HTERT RPE-1 (cell line): Measurements from ENCODE around the gene MRGPRF.
"Not testable (repeated sequence)": the region's sequence is repeated elsewhere in the genome, so short reads cannot be mapped to it uniquely, and the experiment has no call there.

ENCODE experiments used
- in situ Hi-C: fragments of 300-500 bp; cut with MboI; formaldehyde crosslinking; loops from 4 replicates; pipeline ENCODE4 v1.14.3; 2020; ENCODE audit warnings: low sequenced_read_pairs

The MRGPRF gene

GRCh38 chr11:68990995-68991780 lies 21.9 kb downstream of the MRGPRF start:
- in situ Hi-C loops: no loop called here

DNA sequence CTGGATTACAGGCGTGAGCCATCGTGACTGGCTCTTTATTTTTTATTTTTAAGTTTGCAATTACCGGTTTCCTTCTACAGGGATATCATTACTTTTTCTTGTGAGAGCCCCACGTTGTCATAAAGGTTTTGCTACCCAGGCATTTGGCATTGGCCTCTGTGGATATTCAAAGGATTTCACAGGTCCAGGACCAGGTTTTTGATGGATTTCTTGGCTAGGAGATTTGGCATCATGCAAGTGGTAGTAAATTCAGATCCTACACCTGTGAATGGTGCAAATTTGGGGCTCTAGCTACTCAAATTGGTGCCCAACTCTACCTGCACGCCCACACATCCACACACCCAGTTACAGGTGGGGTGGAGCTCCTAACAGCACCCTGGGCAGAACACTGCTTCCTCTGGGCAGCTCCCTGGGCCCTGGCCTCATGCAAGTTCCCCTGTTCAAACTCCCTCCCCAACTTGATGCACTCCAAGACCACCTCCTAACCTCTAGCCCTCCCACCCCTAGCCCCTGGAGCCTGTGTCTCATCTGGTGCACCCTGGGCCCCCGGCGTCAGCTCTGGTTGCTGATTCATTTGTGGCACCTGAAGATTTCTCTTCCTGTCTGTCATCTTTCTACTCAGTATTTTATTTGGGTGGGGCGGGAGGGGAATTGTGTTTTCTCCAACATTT lies 23.0 kb downstream of the MRGPRF start:
- in situ Hi-C loops: no loop called here

- in situ Hi-C loops: no loop called here
Observed at GRCh38 chr11:68988491-68988890, 24.6 kb downstream of the MRGPRF start.

DNA sequence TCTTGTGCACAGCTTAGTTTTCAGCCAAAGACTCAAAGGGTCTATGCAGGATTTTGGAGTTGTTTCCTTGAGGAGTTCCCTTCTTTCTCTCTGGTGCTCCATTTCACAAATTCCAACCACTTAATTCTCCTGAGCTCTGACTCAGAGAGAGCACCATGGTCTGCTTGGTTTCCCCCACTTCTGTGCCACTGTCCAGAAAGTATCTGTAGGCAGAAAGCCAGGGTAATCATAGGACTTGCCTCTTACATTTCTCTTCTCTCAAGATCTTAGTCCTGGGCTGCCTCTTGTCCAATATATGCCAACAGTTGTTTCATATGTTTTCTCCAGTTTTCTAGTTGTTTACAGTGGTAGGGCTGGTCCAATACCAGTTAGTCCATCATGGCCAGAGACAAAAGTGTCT lies 25.8 kb downstream of the MRGPRF start:
- in situ Hi-C loops: no loop called here

DNA sequence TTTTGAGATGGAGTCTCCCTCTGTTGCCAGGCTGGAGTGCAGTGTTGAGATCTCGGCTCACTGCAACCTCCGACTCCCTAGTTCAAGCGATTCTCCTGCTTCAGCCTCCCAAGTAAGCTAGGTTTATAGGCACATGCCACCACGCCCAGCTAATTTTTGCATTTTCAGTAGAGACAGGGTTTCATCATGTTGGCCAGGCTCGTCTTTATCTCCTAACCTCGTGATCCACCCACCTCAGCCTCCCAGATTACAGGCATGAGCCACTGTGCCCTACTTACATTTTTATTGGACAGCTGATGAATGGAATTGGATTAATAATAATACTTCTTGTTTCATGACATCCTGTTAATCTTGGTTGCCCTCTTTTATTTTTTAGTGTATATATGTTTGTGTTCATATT lies 29.2 kb downstream of the MRGPRF start:
- in situ Hi-C loops: no loop called here

DNA sequence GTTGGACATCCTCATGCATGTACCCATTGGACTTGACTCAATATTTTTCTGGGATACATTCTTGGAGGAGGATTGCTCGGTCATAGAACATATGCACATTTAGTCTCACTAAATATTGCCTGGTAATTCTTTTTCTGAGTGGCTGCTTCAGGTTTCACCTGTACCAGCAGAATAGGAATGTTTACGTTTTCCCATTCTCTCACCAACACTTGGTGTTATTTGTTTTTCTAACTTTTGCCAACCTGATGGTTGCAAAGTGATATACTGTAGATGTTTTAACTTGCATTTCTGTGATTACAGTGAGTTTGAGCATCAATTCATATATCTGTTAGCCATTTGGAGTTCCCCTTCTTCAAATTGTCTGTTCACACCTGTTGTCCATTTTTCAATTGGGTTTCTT lies 30.9 kb downstream of the MRGPRF start:
- in situ Hi-C loops: no loop called here

- in situ Hi-C loops: no loop called here
Observed at GRCh38 chr11:68980776-68981065, 32.3 kb downstream of the MRGPRF start, which contains the start of gene MRGPRD. Gene MRGPRD (minus strand): TSS chr11:68980986. CDS start chr11:68980986, 0 bp downstream.

DNA sequence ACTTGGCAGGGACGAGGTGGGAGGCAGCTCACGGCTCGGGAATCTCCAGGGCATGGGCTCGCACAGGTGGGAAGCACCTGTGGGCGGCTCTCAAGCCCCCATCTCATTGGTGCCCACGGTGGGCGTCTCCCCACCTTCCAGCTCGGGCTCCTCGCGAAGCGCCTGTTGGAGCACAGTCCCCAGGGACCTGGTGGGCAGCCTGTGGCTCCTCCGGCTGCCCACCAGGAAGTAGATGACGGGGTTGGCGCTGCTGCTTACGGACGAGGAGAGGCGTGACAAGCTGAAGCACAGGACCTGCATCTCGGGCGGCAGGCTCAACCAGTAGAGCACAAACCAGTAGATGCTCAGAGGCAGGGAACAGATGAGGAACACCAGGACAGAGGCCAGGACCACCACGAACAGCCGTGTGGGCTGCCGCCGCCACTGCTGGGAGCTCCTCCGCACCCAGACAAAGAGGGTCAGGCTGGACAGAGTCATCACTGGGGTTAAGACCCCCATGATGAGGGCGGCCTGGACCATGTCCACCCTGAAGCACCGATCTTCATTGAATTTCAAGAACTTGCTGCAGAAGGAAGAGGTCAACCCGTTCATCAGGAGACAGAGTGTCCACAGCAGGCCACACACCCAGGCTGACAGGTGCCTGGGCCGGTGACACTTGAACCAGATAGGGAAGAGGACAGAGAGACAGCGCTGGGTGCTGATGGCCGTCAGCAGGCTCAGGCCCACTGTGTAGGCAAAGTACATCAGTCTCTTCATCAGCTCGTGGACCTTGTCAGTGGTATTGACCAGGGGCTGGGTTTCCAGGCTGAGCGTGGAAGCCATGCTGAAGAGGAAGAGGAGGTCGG lies 32.9 kb downstream of the MRGPRF start:
- in situ Hi-C loops: no loop called here

GRCh38 chr11:68978931-68979594 lies 34.0 kb downstream of the MRGPRF start:
- in situ Hi-C loops: no loop called here

DNA sequence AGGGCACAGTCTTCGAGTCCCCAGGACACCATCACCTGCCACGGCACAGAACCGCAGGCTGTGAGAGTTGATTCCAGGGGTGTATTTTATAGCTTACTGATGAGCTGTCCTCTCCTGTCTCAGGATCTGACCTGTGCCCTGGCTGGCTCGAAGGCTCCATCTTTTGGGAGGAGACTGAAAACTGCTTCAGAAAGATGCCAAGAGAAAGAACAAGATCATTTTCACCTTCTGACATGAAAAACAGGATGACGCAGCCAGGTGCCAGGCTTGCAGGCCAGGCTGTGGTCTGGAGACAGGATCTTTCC lies 34.5 kb downstream of the MRGPRF start:
- in situ Hi-C loops: no loop called here

- in situ Hi-C loops: no loop called here
Observed at GRCh38 chr11:68977781-68978625, 35.0 kb downstream of the MRGPRF start.

GRCh38 chr11:68976563-68976962 lies 36.5 kb downstream of the MRGPRF start:
- in situ Hi-C loops: no loop called here

GRCh38 chr11:68976095-68976494 lies 37.0 kb downstream of the MRGPRF start:
- in situ Hi-C loops: no loop called here

- in situ Hi-C loops: no loop called here
Observed at GRCh38 chr11:68974421-68975194, 38.4 kb downstream of the MRGPRF start.

DNA sequence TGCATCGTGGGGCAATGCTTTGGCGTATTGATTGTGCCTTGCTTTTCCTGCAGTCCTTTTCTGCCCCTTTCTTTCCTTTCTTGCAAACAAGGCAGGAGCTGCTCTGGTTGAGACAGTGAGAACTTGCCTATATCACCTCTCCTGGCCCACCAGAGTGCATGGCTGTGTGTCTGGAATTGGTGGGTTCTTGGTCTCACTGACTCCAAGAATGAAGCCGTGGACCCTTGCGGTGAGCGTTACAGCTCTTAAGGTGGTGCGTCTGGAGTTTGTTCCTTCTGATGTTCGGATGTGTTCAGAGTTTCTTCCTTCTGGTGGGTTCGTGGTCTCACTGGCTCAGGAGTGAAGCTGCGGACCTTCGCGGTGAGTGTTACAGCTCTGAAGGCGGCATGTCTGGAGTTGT lies 39.3 kb downstream of the MRGPRF start:
- in situ Hi-C loops: not testable (repeated sequence)

GRCh38 chr11:68973219-68973618 lies 39.8 kb downstream of the MRGPRF start:
- in situ Hi-C loops: no loop called here

DNA sequence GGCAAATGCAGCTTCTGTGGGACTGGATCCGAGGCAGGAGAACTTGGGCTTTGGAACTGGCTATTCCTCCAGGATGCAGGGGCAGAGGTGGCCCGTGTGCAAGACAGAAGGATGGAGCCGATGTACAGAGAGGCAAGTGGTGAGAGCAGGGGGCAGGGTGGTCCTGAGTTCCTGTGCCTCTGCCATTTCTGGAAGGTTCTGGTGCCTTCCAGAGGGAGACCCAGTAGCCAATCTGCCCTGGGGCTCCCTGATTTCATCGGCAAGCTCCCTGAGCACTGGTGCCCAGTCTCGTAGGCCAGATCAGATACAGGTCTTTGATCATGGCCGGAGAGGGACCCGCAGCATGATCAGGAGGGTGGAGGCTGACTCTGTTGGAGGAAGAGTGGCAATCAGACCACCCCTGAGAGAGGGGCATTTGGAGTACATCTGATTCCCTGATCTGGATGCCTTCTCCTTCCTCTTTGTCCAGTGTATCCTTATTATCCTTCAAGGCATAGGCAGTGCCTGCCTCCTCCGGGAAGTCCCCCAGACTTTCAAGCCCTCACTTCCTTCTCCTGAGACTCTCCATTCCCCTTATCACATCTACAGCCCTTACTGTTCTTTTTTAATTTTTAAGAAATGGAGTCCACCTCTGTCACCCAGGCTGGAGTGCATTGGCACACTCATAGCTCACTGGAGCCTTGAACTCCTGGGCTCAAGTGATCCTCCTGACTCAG lies 42.0 kb downstream of the MRGPRF start:
- in situ Hi-C loops: no loop called here

GRCh38 chr11:68969386-68969785 lies 43.7 kb downstream of the MRGPRF start:
- in situ Hi-C loops: no loop called here
